Measurements from ENCODE around the gene PLA2R1. TPM values are rescaled to one million over a fixed set of nuclear protein-coding genes. Genes with fewer than 3 reads are reported as not detected.

PLA2R1 gene
- total RNA-seq, 1 experiment from 2014 or later = not detected

DNA sequence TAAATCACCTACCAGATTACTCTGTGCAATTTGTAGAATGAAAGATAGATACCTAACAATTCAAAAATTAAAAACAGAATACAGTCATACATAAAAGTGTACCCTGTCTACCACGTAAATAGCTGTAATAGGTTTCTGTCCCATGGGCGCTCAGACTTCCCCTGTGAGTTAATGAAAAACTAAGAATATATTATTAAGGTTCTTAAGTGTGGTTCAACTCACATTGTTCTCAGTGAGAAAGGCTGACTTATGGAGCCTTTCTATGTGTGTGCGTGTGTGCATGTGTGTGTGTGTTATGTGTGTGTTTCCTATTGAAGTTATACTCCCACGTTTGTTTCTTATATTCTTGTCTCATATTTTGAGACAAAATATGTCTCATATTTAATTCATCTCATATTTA, 149.8 kb downstream of the PLA2R1 start:
- no peak overlapping the region for H3K4me3 ChIP-seq (ENCODE audit: low read depth, low read length, poor library complexity, severe bottlenecking)
- no peak overlapping the region for H3K27ac ChIP-seq (ENCODE audit: low read depth, low read length, poor library complexity, severe bottlenecking)
- no peaks in the 10 kb centered on the region for H3K4me1 ChIP-seq (ENCODE audit: insufficient read depth, low read length, poor library complexity, severe bottlenecking)
- no TSS peak for BruUV-seq (replicated peaks)
- ChIA-PET CTCF (no interaction called here), POLR2A (ENCODE audit: low non-redundant PET) (no interaction called here)
- H3K36me3 ChIP-seq (ENCODE audit: insufficient read depth, low read length, poor library complexity, severe bottlenecking) = no peaks in the 10 kb centered on the region
- no peak for TF ChIP-seq EZH2 (IDR thresholded peaks at IDR 0.05; ENCODE audit: borderline replicate concordance, low read depth, low read length, poor library complexity, severe bottlenecking)
- TF ChIP-seq, protein P1, sequence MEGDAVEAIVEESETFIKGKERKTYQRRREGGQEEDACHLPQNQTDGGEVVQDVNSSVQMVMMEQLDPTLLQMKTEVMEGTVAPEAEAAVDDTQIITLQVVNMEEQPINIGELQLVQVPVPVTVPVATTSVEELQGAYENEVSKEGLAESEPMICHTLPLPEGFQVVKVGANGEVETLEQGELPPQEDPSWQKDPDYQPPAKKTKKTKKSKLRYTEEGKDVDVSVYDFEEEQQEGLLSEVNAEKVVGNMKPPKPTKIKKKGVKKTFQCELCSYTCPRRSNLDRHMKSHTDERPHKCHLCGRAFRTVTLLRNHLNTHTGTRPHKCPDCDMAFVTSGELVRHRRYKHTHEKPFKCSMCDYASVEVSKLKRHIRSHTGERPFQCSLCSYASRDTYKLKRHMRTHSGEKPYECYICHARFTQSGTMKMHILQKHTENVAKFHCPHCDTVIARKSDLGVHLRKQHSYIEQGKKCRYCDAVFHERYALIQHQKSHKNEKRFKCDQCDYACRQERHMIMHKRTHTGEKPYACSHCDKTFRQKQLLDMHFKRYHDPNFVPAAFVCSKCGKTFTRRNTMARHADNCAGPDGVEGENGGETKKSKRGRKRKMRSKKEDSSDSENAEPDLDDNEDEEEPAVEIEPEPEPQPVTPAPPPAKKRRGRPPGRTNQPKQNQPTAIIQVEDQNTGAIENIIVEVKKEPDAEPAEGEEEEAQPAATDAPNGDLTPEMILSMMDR (conservative IDR thresholded peaks at IDR 0.05; ENCODE audit: low read depth, low read length) = no peak
- DNase-seq (ENCODE audit: low spot score) = no peak
- peaks cover 20% of the 10 kb centered on the region for H3K27me3 ChIP-seq (replicated peaks; ENCODE audit: insufficient read depth, low read depth, low read length, poor library complexity)
- intact Hi-C loops (cut with micrococcal nuclease; ENCODE audit: unreplicated experiment) = no loop called here
- H3K9me3 ChIP-seq (ENCODE audit: low read depth, low read length, poor library complexity, severe bottlenecking) = no peaks in the 10 kb centered on the region

DNA sequence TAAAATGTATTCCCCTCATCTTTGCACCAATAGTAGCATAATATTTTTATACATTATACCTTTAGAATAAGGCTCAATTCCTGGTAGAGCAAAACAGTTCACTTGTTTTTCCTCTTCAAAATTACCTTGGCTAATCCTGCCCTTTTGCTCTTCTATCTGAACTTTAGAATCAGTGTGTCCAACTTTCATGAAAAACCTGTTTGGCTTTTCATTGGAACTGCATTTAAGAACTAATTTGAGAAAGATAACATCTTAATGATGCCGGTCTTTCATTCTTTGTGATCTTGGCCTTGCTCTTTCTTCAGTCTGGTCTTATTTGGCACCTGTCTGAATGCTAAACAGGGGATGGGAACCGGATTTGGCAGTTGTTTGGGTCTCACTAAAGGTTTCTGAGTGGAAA, 151.5 kb downstream of the PLA2R1 start:
- TF ChIP-seq, protein P1 (conservative IDR thresholded peaks at IDR 0.05; ENCODE audit: low read depth, low read length) = no peak
- TF ChIP-seq EZH2 (IDR thresholded peaks at IDR 0.05; ENCODE audit: borderline replicate concordance, low read depth, low read length, poor library complexity, severe bottlenecking) = no peak
- no peaks in the 10 kb centered on the region for H3K9me3 ChIP-seq (ENCODE audit: low read depth, low read length, poor library complexity, severe bottlenecking)
- H3K27ac ChIP-seq (ENCODE audit: low read depth, low read length, poor library complexity, severe bottlenecking) = no peak overlapping the region
- BruUV-seq (replicated peaks) = no TSS peak
- intact Hi-C loops (cut with micrococcal nuclease; ENCODE audit: unreplicated experiment) = no loop called here
- ChIA-PET POLR2A (ENCODE audit: low non-redundant PET) (no interaction called here), CTCF (interaction anchor here (0.7 kb wide), 1 partner anchor 11 kb away, joined by 4 read pairs; no protein-coding TSS in a partner anchor)
- peaks cover 29% of the 10 kb centered on the region for H3K27me3 ChIP-seq (replicated peaks; ENCODE audit: insufficient read depth, low read depth, low read length, poor library complexity)
- no peak overlapping the region for H3K4me3 ChIP-seq (ENCODE audit: low read depth, low read length, poor library complexity, severe bottlenecking)
- DNase-seq (ENCODE audit: low spot score) = no peak
- H3K4me1 ChIP-seq (ENCODE audit: insufficient read depth, low read length, poor library complexity, severe bottlenecking) = no peaks in the 10 kb centered on the region
- H3K36me3 ChIP-seq (ENCODE audit: insufficient read depth, low read length, poor library complexity, severe bottlenecking) = no peaks in the 10 kb centered on the region

DNA sequence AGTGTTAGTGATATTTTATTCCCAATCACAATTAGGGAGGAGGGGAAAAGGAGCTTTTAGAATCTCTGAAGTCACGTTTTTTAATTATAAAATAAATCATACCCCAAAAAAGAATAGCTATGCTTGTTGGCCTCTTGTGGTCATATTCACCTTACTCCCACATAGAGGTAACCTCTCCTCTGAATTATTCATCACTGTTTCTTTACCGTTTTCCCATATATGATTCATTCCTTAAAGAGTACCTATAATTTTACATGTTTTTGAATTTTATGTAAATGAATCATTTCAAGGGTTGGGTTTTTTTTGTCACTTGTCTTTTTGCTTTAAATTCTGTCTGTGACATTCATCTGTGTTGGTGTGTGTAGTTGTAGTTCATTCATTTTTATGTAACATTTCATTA, 153.8 kb downstream of the PLA2R1 start:
- Histone ChIP-seq H3K27ac (ENCODE audit: low read depth, low read length, poor library complexity, severe bottlenecking) (no peak overlapping the region), H3K36me3 (ENCODE audit: insufficient read depth, low read length, poor library complexity, severe bottlenecking) (no peaks in the 10 kb centered on the region), H3K27me3 (replicated peaks; ENCODE audit: insufficient read depth, low read depth, low read length, poor library complexity) (peaks cover 52% of the 10 kb centered on the region), H3K4me1 (ENCODE audit: insufficient read depth, low read length, poor library complexity, severe bottlenecking) (peaks cover 7% of the 10 kb centered on the region), H3K4me3 (ENCODE audit: low read depth, low read length, poor library complexity, severe bottlenecking) (no peak overlapping the region), H3K9me3 (ENCODE audit: low read depth, low read length, poor library complexity, severe bottlenecking) (no peaks in the 10 kb centered on the region)
- ChIA-PET POLR2A (ENCODE audit: low non-redundant PET) (no interaction called here), CTCF (no interaction called here)
- intact Hi-C loops (cut with micrococcal nuclease; ENCODE audit: unreplicated experiment) = no loop called here
- no TSS peak for BruUV-seq (replicated peaks)
- no peak for DNase-seq (ENCODE audit: low spot score)
- no peak for TF ChIP-seq EZH2 (IDR thresholded peaks at IDR 0.05; ENCODE audit: borderline replicate concordance, low read depth, low read length, poor library complexity, severe bottlenecking)
- TF ChIP-seq, protein P1 (conservative IDR thresholded peaks at IDR 0.05; ENCODE audit: low read depth, low read length) = no peak
